DMS 273 (cell line): ENCODE results near the gene RNF220.

Experiments used
- DNase-seq: peaks from one replicate; lab custom pipeline; 2025; ENCODE audit not compliant: unreplicated experiment; lab: John Stamatoyannopoulos, UW

Gene RNF220

DNA sequence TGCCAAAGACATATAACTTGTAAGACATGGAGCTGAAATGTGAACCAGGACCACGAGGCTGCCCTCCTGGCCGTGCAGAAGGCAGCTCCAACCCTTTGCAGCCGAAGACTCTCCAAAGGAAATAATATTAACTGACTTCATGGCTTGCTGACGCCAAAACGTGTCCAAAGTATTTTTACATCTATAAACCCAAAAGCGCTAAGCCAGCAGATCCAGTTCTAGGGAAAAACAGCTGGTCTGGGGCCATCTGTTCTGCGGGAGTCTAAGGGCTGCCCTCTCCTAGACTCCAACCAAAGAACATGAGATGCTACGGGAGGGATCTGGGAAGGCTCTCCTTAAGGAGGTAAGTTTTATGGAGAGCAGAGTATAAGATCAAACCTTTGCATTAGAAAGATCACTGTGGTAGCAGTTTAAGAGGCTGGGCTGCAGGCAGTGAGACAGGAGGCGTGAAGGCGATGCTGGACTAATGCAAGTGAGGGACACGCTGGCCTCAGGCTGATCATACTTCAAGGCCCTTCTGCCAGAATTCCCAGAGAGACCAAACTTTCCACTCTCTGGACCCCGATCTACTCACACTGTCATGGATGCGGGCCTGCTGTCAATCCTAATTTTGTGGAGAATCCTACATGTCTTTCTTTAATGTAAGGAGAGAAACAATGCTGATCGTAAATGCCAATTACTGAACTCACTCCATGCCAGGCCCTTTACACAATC, 268.1 kb downstream of the RNF220 start:
- DNase-seq = peak; percentile 43

DNA sequence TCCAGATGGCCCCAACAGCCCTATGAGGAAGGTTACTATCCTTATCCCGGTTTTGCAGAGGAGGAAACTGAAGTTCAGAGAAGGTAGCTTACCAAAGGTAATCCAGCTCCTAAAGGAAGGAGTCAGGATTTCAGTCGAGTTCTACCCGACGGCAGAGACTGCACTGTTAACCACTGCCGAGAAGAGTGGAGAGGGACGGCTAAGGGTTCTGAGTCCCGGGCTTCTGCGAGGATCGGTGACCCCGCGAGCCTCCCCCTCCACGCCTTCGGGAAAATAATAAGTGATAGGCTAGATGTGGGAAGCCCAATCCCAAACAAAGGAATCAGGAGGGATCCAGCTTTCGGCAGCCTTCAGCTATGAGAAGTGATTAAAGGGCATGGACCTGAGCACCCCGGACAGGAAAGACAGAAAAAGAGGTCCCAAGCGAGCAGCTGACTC, 268.6 kb downstream of the RNF220 start:
- peak; percentile 71 for DNase-seq

- DNase-seq = peak; percentile 100
Measured at GRCh38 chr1:44674113-44675000, 269.3 kb downstream of the RNF220 start, which contains the start of the genes ARMH1 and TMEM53. TSS of gene ARMH1 (plus strand) at chr1:44674714. CDS start at chr1:44689698, 14,984 bp downstream. TSS of gene TMEM53 (minus strand) at chr1:44674481. CDS start at chr1:44674391, 90 bp downstream.

DNA sequence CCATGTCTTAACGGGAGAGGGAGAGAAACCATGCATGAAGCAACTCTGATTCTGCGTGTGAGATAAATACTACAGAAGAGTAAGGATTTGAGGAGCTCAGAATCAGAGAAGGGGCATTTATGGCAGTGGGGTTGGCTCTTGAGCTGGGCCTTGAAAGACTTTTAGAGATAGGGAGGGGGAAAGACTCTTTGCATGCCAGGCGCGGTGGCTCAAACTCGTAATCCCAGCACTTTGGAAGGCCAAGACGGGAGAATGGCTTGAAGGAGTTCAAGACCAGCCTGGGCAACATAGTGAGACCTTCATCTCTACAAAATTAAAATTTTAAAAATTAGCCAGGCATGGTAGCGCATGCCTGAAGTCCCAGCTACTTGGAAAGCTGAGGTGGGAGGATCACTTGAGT, 270.1 kb downstream of the RNF220 start:
- no peak for DNase-seq

- no peak for DNase-seq
Measured at GRCh38 chr1:44676484-44677200, 271.6 kb downstream of the RNF220 start.

- peak; percentile 65 for DNase-seq
Measured at GRCh38 chr1:44677201-44677766, 272.2 kb downstream of the RNF220 start.

DNA sequence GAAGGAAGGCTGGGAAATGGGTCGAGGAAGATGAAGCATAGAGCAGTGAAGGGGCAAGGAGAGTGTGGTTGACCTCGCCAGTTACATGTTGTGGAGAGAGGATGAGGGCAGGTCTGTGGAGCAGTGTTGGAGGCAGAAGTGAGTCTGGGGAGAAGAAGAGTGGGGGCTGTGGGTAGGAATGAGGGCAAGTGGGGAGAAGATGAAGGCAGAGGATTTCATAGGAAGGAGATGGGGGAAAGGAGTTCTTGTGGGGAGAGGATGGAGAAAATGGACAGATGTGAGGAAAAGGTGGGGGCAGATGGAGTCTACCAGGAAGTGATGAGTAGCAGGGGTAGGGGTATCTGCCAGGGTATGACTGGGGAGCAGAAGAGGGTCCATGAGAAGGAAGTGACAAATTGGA, 273.1 kb downstream of the RNF220 start:
- no peak for DNase-seq

- DNase-seq = no peak
Measured at GRCh38 chr1:44678626-44679025, 273.6 kb downstream of the RNF220 start.

GRCh38 chr1:44679468-44679867, 274.4 kb downstream of the RNF220 start:
- DNase-seq = no peak

- no peak for DNase-seq
Measured at GRCh38 chr1:44681905-44682882, 277.1 kb downstream of the RNF220 start.

DNA sequence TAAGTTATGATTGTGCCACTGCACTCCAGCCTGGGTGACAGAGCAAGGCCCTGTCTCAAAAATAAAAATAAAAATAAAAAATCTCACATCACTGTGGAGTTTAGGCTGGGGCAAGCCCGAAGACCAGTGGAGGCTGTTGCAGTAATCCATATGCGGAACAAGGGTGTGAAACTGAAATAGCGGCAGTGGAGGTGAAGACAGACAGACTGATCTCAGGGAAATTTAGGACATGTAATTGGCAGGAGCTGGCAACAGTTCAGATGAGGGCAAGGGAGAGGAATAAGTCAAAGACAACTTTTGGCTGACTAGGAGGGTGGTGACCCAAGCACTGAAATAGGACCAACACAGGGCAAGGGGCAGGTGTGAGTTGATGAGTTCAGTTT, 277.8 kb downstream of the RNF220 start:
- no peak for DNase-seq

- DNase-seq = no peak
Measured at GRCh38 chr1:44684525-44684924, 279.5 kb downstream of the RNF220 start.

- no peak for DNase-seq
Measured at GRCh38 chr1:44685218-44685617, 280.2 kb downstream of the RNF220 start.

GRCh38 chr1:44685881-44686280, 280.8 kb downstream of the RNF220 start:
- no peak for DNase-seq

- no peak for DNase-seq
Measured at GRCh38 chr1:44688760-44689446, 283.8 kb downstream of the RNF220 start.

GRCh38 chr1:44689447-44689765, 284.4 kb downstream of the RNF220 start:
- DNase-seq = no peak

DNA sequence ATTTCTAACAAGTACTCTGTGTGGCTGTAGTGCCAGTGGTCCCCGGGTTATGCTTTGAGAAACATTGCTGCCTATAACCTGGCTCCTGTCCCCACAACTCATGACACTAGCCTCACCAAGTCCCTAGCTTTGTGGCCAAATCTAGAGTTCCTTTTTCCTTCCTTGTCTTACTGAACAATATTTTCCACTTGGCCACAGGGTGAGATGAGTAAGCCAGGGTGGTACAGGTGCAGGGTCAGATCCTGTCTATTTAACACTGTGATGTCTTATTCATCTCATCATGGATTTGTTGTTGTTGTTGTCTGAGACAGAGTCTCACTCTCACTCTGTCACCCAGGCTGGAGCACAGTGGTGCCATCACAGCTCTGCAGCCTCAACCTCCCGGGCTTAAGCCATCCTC, 288.1 kb downstream of the RNF220 start:
- DNase-seq = no peak

GRCh38 chr1:44693900-44694299, 288.8 kb downstream of the RNF220 start:
- DNase-seq = no peak

GRCh38 chr1:44694863-44695478, 289.9 kb downstream of the RNF220 start:
- DNase-seq = no peak
